ENCODE measurements around the gene CLIP2.
"Not testable (repeated sequence)": the region's sequence is repeated elsewhere in the genome, so short reads cannot be mapped to it uniquely, and the experiment has no call there.

Gene CLIP2

GRCh38 chr7:74400420-74401136 is 111.4 kb downstream of the CLIP2 start:
- no peak for DNase-seq (ENCODE audit: extremely low spot score)
- POLR2A ChIA-PET = interaction anchor here (2.5 kb wide), 1 partner anchor 195 kb away, joined by 8 read pairs; no protein-coding TSS in a partner anchor
- CTCF ChIA-PET = interaction anchor here (0.5 to 3.9 kb wide), 21 partner anchors 8 to 548 kb away, joined by 3 to 83 read pairs (median 5); no protein-coding TSS in a partner anchor
- TF ChIP-seq HDGF (IDR thresholded peaks at IDR 0.05; ENCODE audit: borderline replicate concordance) = no peak
- TF ChIP-seq ELF4 (IDR thresholded peaks at IDR 0.05) = no peak
- TF ChIP-seq L3MBTL2 (conservative IDR thresholded peaks at IDR 0.05) = no peak
- no peak for TF ChIP-seq FOXA1 (IDR thresholded peaks at IDR 0.05)
- no peak for TF ChIP-seq LEF1 (IDR thresholded peaks at IDR 0.05; ENCODE audit: borderline replicate concordance)
- TF ChIP-seq FOXM1 (IDR thresholded peaks at IDR 0.05; ENCODE audit: borderline replicate concordance) = no peak
- TF ChIP-seq FOXK2 (IDR thresholded peaks at IDR 0.05) = no peak
- TF ChIP-seq SUZ12 (IDR thresholded peaks at IDR 0.05) = no peak
- TF ChIP-seq NFRKB (IDR thresholded peaks at IDR 0.05) = no peak
- no peak for TF ChIP-seq ZNF384 (IDR thresholded peaks at IDR 0.05)
- TF ChIP-seq ARNT (IDR thresholded peaks at IDR 0.05) = no peak
- TF ChIP-seq CTBP1 (IDR thresholded peaks at IDR 0.05; ENCODE audit: borderline replicate concordance) = no peak
- no peak for TF ChIP-seq PKNOX1 (IDR thresholded peaks at IDR 0.05)
- TF ChIP-seq TARDBP (IDR thresholded peaks at IDR 0.05) = no peak

DNA sequence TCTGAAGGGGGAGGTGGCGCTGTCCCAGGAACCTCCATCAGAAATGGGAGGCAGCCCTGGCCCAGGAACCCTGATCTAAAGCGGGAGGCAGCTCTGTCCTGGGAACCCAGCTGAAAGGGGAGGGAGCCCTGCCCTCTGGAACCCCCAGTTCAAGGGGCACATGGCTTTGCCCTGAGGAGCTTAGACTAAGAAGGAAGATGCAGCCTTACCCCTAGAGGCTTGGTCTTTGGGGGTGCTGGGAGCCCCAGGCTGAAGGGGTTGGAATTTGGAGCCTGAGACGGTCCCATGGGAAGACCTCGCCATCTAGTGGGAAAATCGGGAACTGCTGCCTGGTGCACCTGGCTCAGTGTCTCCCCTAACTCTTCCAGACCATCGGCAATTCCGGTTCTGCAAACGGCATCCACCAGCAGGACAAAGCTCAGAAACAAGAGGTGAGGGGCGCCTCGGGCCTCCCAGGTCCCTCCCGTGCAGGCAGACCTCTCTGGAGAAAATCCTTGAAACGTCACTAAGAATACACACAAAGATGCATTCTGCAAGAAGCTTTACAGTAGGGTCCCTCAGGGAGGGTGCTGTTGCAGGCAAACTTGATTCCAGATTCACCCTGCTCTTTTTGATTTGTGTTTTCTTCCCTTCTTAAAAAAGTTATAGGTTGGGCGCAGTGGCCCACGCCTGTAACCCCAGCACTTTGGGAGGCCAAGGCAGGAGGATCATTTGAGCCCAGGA is 112.1 kb downstream of the CLIP2 start:
- TF ChIP-seq ELF4 (IDR thresholded peaks at IDR 0.05) = no peak
- TF ChIP-seq LEF1 (IDR thresholded peaks at IDR 0.05; ENCODE audit: borderline replicate concordance) = no peak
- no peak for TF ChIP-seq FOXA1 (IDR thresholded peaks at IDR 0.05)
- TF ChIP-seq TARDBP (IDR thresholded peaks at IDR 0.05) = no peak
- no peak for TF ChIP-seq FOXM1 (IDR thresholded peaks at IDR 0.05; ENCODE audit: borderline replicate concordance)
- TF ChIP-seq ZNF384 (IDR thresholded peaks at IDR 0.05) = no peak
- no peak for TF ChIP-seq NFRKB (IDR thresholded peaks at IDR 0.05)
- no peak for TF ChIP-seq SUZ12 (IDR thresholded peaks at IDR 0.05)
- TF ChIP-seq SP1 (IDR thresholded peaks at IDR 0.05) = no peak
- no peak for TF ChIP-seq L3MBTL2 (conservative IDR thresholded peaks at IDR 0.05)
- ChIA-PET POLR2A (interaction anchor here (2.5 kb wide), 1 partner anchor 195 kb away, joined by 8 read pairs; no protein-coding TSS in a partner anchor), CTCF (interaction anchor here (0.6 to 3.9 kb wide), 27 partner anchors 9 to 549 kb away, joined by 3 to 83 read pairs (median 4); partner anchors contain the start of gene CLIP2)
- peak; percentile 82 for DNase-seq (ENCODE audit: extremely low spot score)

GRCh38 chr7:74402668-74403067 is 113.5 kb downstream of the CLIP2 start:
- CTCF ChIA-PET = interaction anchor here (0.6 to 3.9 kb wide), 5 partner anchors 127 to 1409 kb away, joined by 3 to 83 read pairs (median 4); no protein-coding TSS in a partner anchor
- DNase-seq (ENCODE audit: extremely low spot score); POLR2A ChIA-PET: not testable (repeated sequence)

DNA sequence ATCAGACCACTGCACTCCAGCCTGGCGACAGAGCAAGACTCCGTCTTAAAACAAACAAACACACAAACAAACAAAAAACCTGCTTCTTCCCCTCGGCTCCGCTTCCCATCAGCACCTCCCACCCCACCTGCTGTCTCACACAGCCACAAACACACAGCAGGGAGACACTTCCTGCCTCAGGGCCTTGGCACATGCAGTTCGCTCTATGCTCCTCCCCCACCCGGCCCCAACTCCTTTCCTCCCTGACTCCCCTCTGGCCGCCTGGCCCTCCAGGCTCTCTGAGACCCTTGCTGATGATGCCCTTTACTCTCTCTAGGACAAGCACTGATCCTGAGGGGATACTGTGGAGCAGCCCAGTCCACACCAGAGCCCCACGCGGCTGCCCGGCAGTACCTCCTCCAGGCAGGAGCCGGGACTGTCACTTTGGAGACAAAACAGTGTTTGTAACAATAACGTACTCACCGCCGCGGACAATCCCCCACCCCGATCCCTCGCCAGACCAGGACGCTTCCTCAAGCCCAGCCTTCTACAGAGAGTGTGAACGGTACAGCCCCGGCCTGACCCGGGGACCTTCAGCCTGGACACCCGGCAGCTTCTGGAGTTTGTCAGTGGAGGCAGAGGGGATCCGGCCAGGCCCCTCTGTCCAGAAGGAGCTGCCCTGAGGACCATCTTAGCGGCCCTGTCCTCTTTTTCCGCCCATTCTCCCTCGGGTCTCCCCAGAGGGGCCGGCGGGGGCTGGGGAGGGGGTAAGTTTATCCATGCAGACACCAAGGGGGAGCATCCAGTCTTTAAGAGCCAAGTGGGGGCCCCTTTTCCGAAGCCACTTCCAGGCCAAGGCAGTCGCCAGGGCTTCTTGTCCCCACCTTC is 114.5 kb downstream of the CLIP2 start:
- DNase-seq (ENCODE audit: extremely low spot score) = no peak
- TF ChIP-seq FOXA1 (IDR thresholded peaks at IDR 0.05) (no peak), L3MBTL2 (conservative IDR thresholded peaks at IDR 0.05) (no peak), NFRKB (IDR thresholded peaks at IDR 0.05) (no peak), PKNOX1 (IDR thresholded peaks at IDR 0.05) (no peak), CTBP1 (IDR thresholded peaks at IDR 0.05; ENCODE audit: borderline replicate concordance) (no peak)
- ChIA-PET POLR2A (no interaction called here), CTCF (interaction anchor here (0.6 to 1.1 kb wide), 4 partner anchors 106 to 338 kb away, joined by 3 read pairs; no protein-coding TSS in a partner anchor)

- ChIA-PET POLR2A (no interaction called here), CTCF (interaction anchor here (0.7 to 1.1 kb wide), 2 partner anchors 124 to 198 kb away, joined by 3 read pairs; no protein-coding TSS in a partner anchor)
- no peak for TF ChIP-seq ZNF384 (IDR thresholded peaks at IDR 0.05)
- TF ChIP-seq FOXM1 (IDR thresholded peaks at IDR 0.05; ENCODE audit: borderline replicate concordance) = no peak
- no peak for TF ChIP-seq LEF1 (IDR thresholded peaks at IDR 0.05; ENCODE audit: borderline replicate concordance)
- TF ChIP-seq TARDBP (IDR thresholded peaks at IDR 0.05) = no peak
- TF ChIP-seq FOXK2 (IDR thresholded peaks at IDR 0.05) = no peak
- no peak for TF ChIP-seq HDGF (IDR thresholded peaks at IDR 0.05; ENCODE audit: borderline replicate concordance)
- TF ChIP-seq CTBP1 (IDR thresholded peaks at IDR 0.05; ENCODE audit: borderline replicate concordance) = no peak
- no peak for TF ChIP-seq FOXA1 (IDR thresholded peaks at IDR 0.05)
- no peak for TF ChIP-seq SUZ12 (IDR thresholded peaks at IDR 0.05)
- no peak for TF ChIP-seq BHLHE40 (IDR thresholded peaks at IDR 0.05; ENCODE audit: borderline replicate concordance)
- TF ChIP-seq L3MBTL2 (conservative IDR thresholded peaks at IDR 0.05) = no peak
- no peak for TF ChIP-seq NFRKB (IDR thresholded peaks at IDR 0.05)
- TF ChIP-seq PKNOX1 (IDR thresholded peaks at IDR 0.05) = no peak
- no peak for TF ChIP-seq SP1 (IDR thresholded peaks at IDR 0.05)
- no peak for TF ChIP-seq ARNT (IDR thresholded peaks at IDR 0.05)
- TF ChIP-seq ELF4 (IDR thresholded peaks at IDR 0.05) = no peak
- no peak for DNase-seq (ENCODE audit: extremely low spot score)
These were observed 115.1 kb downstream of the CLIP2 start for GRCh38 chr7:74404388-74404700.

All from HEK293T (cell line).